ENCODE measurements around the gene PI4KB. TPM values are rescaled to one million over a fixed set of nuclear protein-coding genes. Genes with fewer than 3 reads are reported as not detected.

Gene PI4KB
- 23.7 to 26.5 TPM (median 24.6 TPM) in 5 replicates for total RNA-seq (2022; extraction: Qiagen RNA extraction)

GRCh38 chr1:151327223-151327902 is at the start of gene PI4KB:
TSS of gene PI4KB (minus strand) at chr1:151327416. CDS start at chr1:151316481, 10,935 bp downstream.

GRCh38 chr1:151372058-151372934 is 45.1 kb upstream of the PI4KB start, which contains the start of gene SELENBP1:
TSS of gene SELENBP1 (minus strand) at chr1:151372705. CDS start at chr1:151372641, 64 bp downstream.

GRCh38 chr1:151346769-151347522 is 19.7 kb upstream of the PI4KB start, which contains the start of gene RFX5:
TSS of gene RFX5 (minus strand) at chr1:151347252. CDS start at chr1:151346320, 932 bp downstream.

GRCh38 chr1:151281969-151282882 is 45.0 kb downstream of the PI4KB start, which contains the start of gene ZNF687:
TSS of gene ZNF687 (plus strand) at chr1:151282299. CDS start at chr1:151286292, 3,993 bp downstream.

GRCh38 chr1:151254217-151255213 is 72.7 kb downstream of the PI4KB start, which contains the start of gene PSMD4:
TSS of gene PSMD4 (plus strand) at chr1:151254734. CDS start at chr1:151254783, 49 bp downstream.

Other genes starting within 250 kb of the PI4KB start
- 1.3 to 2.2 TPM (median 1.6 TPM) in 5 replicates for gene SEMA6C, start 180.8 kb downstream of the PI4KB start, total RNA-seq (2022; extraction: Qiagen RNA extraction)
- 0.08 TPM in 1 of 5 replicates, not detected in the others for gene TNFAIP8L2, start 170.8 kb downstream of the PI4KB start, total RNA-seq (2022; extraction: Qiagen RNA extraction)
- 5.5 to 9.6 TPM (median 6.4 TPM) in 5 replicates for gene LYSMD1, start 161.5 kb downstream of the PI4KB start, total RNA-seq (2022; extraction: Qiagen RNA extraction)
- 39.9 to 48.7 TPM (median 48.1 TPM) in 5 replicates for gene SCNM1, start 161.3 kb downstream of the PI4KB start, total RNA-seq (2022; extraction: Qiagen RNA extraction)
- gene TMOD4, start 151.4 kb downstream of the PI4KB start, total RNA-seq (2022; extraction: Qiagen RNA extraction), result 0.25 to 0.44 TPM (median 0.27 TPM) in 3 of 5 replicates, not detected in the others
- 44.3 to 78.2 TPM (median 45.5 TPM) in 5 replicates for gene VPS72, start 137.2 kb downstream of the PI4KB start, total RNA-seq (2022; extraction: Qiagen RNA extraction)
- 49.5 to 70.6 TPM (median 50.8 TPM) in 5 replicates for gene PIP5K1A, start 128.9 kb downstream of the PI4KB start, total RNA-seq (2022; extraction: Qiagen RNA extraction)
- 166 to 193 TPM (median 187 TPM) in 5 replicates for gene PSMD4, start 72.7 kb downstream of the PI4KB start, total RNA-seq (2022; extraction: Qiagen RNA extraction)
- 13.0 to 15.0 TPM (median 14.0 TPM) in 5 replicates for gene ZNF687, start 45.1 kb downstream of the PI4KB start, total RNA-seq (2022; extraction: Qiagen RNA extraction)
- gene RFX5, start 19.8 kb upstream of the PI4KB start, total RNA-seq (2022; extraction: Qiagen RNA extraction), result 16.5 to 24.4 TPM (median 21.4 TPM) in 5 replicates
- 6.1 to 7.8 TPM (median 7.5 TPM) in 5 replicates for gene SELENBP1, start 45.3 kb upstream of the PI4KB start, total RNA-seq (2022; extraction: Qiagen RNA extraction)
- gene PSMB4, start 72.2 kb upstream of the PI4KB start, total RNA-seq (2022; extraction: Qiagen RNA extraction), result 361 to 442 TPM (median 418 TPM) in 5 replicates
- gene POGZ, start 132.1 kb upstream of the PI4KB start, total RNA-seq (2022; extraction: Qiagen RNA extraction), result 16.9 to 20.9 TPM (median 18.8 TPM) in 5 replicates
- gene CGN, start 184.0 kb upstream of the PI4KB start, total RNA-seq (2022; extraction: Qiagen RNA extraction), result 2.0 to 2.4 TPM (median 2.3 TPM) in 5 replicates
- gene TUFT1, start 212.9 kb upstream of the PI4KB start, total RNA-seq (2022; extraction: Qiagen RNA extraction), result 8.0 to 9.1 TPM (median 8.8 TPM) in 5 replicates